OCI-LY1 (cell line): ENCODE data around the gene MKX.

Experiments used
- H2AFZ ChIP-seq: fragments of 200-600 bp; sonication (generic), shearing (Covaris generic); 2 replicates; pipeline ENCODE4 v1.6.0; 2014; ENCODE audit warnings: antibody characterized with exemption, mild to moderate bottlenecking, low read length
- H3F3A ChIP-seq: fragments of 200-600 bp; sonication (generic), shearing (Covaris generic); 2 replicates; pipeline ENCODE4 v1.6.0; 2014; ENCODE audit warnings: mild to moderate bottlenecking, antibody characterized with exemption, low read length, moderate library complexity; ENCODE audit not compliant: insufficient read depth
- H3K27ac ChIP-seq: fragments of 200-600 bp; sonication (generic); 2 replicates; pipeline ENCODE4 v1.5.1; 2014; ENCODE audit warnings: low read length, mixed run types, mild to moderate bottlenecking, low read depth; ENCODE audit not compliant: poor library complexity, severe bottlenecking
- H3K27me3 ChIP-seq: fragments of 200-600 bp; sonication (generic); 2 replicates; pipeline ENCODE4 v1.6.0; 2014; ENCODE audit warnings: antibody characterized with exemption, mild to moderate bottlenecking, low read length, moderate library complexity; ENCODE audit not compliant: insufficient read depth
- H3K36me3 ChIP-seq: fragments of 200-600 bp; sonication (generic); 2 replicates; pipeline ENCODE4 v1.6.1; 2014; ENCODE audit warnings: mild to moderate bottlenecking, antibody characterized with exemption, low read length, moderate library complexity, mixed read lengths; ENCODE audit not compliant: insufficient read depth
- H3K4me1 ChIP-seq: fragments of 200-600 bp; sonication (generic); 2 replicates; pipeline ENCODE4 v1.5.1; 2014; ENCODE audit warnings: mild to moderate bottlenecking, low read length, moderate library complexity; ENCODE audit not compliant: insufficient read depth, severe bottlenecking
- H3K4me2 ChIP-seq: fragments of 200-600 bp; sonication (generic), shearing (Covaris generic); 2 replicates; pipeline ENCODE4 v1.6.1; 2014; ENCODE audit warnings: low read length
- H3K4me3 ChIP-seq: fragments of 200-600 bp; sonication (generic); 2 replicates; pipeline ENCODE4 v1.5.1; 2014; ENCODE audit warnings: low read length, low read depth, mild to moderate bottlenecking, mixed read lengths; ENCODE audit not compliant: poor library complexity, severe bottlenecking
- H3K79me2 ChIP-seq: fragments of 200-600 bp; shearing (Covaris generic); 2 replicates; pipeline ENCODE4 v1.6.1; 2016; ENCODE audit warnings: mixed run types, low read length, mixed read lengths; ENCODE audit not compliant: insufficient read depth
- H3K9ac ChIP-seq: fragments of 200-600 bp; sonication (generic), shearing (Covaris generic); 2 replicates; pipeline ENCODE4 v1.6.1; 2014; ENCODE audit warnings: mild to moderate bottlenecking, low read length, mixed read lengths
- H3K9me2 ChIP-seq: fragments of 200-600 bp; sonication (generic), shearing (Covaris generic); 2 replicates; pipeline ENCODE4 v1.6.1; 2014; ENCODE audit warnings: low read depth, mild to moderate bottlenecking, low read length, mixed read lengths
- H3K9me3 ChIP-seq: fragments of 200-600 bp; shearing (Covaris generic); 2 replicates; pipeline ENCODE4 v1.6.1; 2014; ENCODE audit warnings: low read length, mixed read lengths
- H4K20me1 ChIP-seq: fragments of 200-600 bp; sonication (generic), shearing (Covaris generic); 2 replicates; pipeline ENCODE4 v1.6.0; 2016; ENCODE audit warnings: mild to moderate bottlenecking, low read length; ENCODE audit not compliant: insufficient read depth
- CTCF ChIP-seq: fragments of 200-600 bp; sonication (generic), shearing (Covaris generic); IDR thresholded peaks from 2 replicates; pipeline ENCODE4 v1.5.1; 2017; ENCODE audit warnings: mild to moderate bottlenecking, antibody characterized with exemption, low read length, moderate library complexity, mixed read lengths
- EZH2 ChIP-seq: fragments of 200-600 bp; sonication (generic), shearing (Covaris generic); IDR thresholded peaks from 2 replicates; pipeline ENCODE4 v1.8.0; 2017; ENCODE audit warnings: borderline replicate concordance, mixed run types, mild to moderate bottlenecking, antibody characterized with exemption, low read length, moderate library complexity, mixed read lengths

Gene MKX

DNA sequence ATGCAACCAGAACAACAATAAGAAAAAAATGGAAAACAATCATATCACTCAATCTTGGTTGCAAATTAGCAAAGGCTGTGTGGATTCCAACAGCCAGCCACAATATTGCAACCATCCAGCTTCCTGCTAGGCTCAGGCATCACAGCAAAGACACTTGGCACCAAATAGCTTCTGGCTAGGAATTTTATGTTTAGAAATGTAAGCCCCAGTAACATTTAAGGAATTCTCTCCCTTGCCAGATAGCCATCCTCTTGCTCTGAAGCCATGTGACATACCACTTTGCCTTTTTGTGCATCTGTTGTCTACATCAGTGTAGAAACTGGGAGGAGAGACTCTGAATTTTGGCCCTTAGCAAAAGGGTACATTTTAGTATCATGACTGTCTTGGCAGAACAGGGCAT, 22.2 kb downstream of the MKX start:
- Histone ChIP-seq H3K4me1 (no peaks in the 10 kb centered on the region), H3K4me2 (no peak overlapping the region), H3K27ac (no peak overlapping the region), H3K9ac (no peak overlapping the region), H3K27me3 (no peaks in the 10 kb centered on the region), H3K36me3 (no peaks in the 10 kb centered on the region), H3K9me3 (no peaks in the 10 kb centered on the region), H3K9me2 (no peaks in the 10 kb centered on the region), H3K79me2 (no peaks in the 10 kb centered on the region), H3F3A (no peaks in the 10 kb centered on the region), H4K20me1 (no peaks in the 10 kb centered on the region), H2AFZ (no peak overlapping the region), H3K4me3 (no peak overlapping the region)
- TF ChIP-seq CTCF (no peak), EZH2 (no peak)

DNA sequence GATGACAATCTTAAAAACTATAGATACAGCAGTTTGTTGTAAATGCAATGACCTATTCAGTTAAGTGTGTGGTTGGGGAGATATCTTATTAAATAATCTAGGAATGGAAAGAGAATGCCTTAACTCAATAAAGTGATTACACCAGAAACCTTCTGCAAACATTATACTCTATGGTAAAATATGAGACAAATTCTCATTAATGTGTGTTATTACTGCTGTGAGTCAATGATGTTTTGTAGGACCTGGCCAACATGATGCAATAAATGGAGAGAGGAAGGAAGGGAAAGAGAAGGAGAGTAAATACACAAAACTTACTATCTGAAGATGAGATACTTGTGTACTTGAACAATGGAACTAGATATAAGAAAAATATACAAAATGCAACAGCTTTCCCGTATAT, 25.1 kb downstream of the MKX start:
- no peak overlapping the region for H3K9ac ChIP-seq
- no peaks in the 10 kb centered on the region for H3F3A ChIP-seq
- no peaks in the 10 kb centered on the region for H4K20me1 ChIP-seq
- TF ChIP-seq CTCF (no peak), EZH2 (no peak)
- no peaks in the 10 kb centered on the region for H3K4me1 ChIP-seq
- H3K79me2 ChIP-seq = no peaks in the 10 kb centered on the region
- no peak overlapping the region for H3K4me3 ChIP-seq
- no peak overlapping the region for H3K4me2 ChIP-seq
- no peak overlapping the region for H2AFZ ChIP-seq
- no peaks in the 10 kb centered on the region for H3K36me3 ChIP-seq
- no peaks in the 10 kb centered on the region for H3K9me3 ChIP-seq
- no peaks in the 10 kb centered on the region for H3K9me2 ChIP-seq
- H3K27me3 ChIP-seq = no peaks in the 10 kb centered on the region
- no peak overlapping the region for H3K27ac ChIP-seq

GRCh38 chr10:27719052-27719451, 26.6 kb downstream of the MKX start:
- Histone ChIP-seq H3K4me1 (no peaks in the 10 kb centered on the region), H2AFZ (no peak overlapping the region), H3K4me3 (no peak overlapping the region), H3K27me3 (no peaks in the 10 kb centered on the region), H3K79me2 (no peaks in the 10 kb centered on the region), H3K36me3 (no peaks in the 10 kb centered on the region), H3K9ac (no peak overlapping the region), H3K4me2 (no peak overlapping the region), H3F3A (no peaks in the 10 kb centered on the region), H4K20me1 (no peaks in the 10 kb centered on the region), H3K9me3 (no peaks in the 10 kb centered on the region), H3K9me2 (no peaks in the 10 kb centered on the region), H3K27ac (no peak overlapping the region)
- no peak for TF ChIP-seq EZH2
- no peak for TF ChIP-seq CTCF
